ENCODE data around the gene MEST. TPM values are rescaled to one million over a fixed set of nuclear protein-coding genes. Genes with fewer than 3 reads are reported as not detected.

MEST gene
- total RNA-seq, 4 donors from 2014 or later = 1.4 to 2.3 (median 1.7) TPM

- no peaks in the 10 kb centered on the region for H3K36me3 ChIP-seq
- intact Hi-C loops (cut with DNase I; ENCODE audit: low total_unique reads) (no loop called here), in situ Hi-C loops (cut with MboI; ENCODE audit: low sequenced_read_pairs in 4 of 4) (no loop called here)
- H3K9me3 ChIP-seq = no peaks in the 10 kb centered on the region
- no peak overlapping the region for H3K4me3 ChIP-seq
- TF ChIP-seq CTCF (IDR thresholded peaks at IDR 0.05 in 4 of 5, conservative IDR thresholded peaks at IDR 0.05 in 1 of 5) (no peak), POLR2A (IDR thresholded peaks at IDR 0.05) (no peak)
- no peak for DNase-seq
- no peaks in the 10 kb centered on the region for H3K4me1 ChIP-seq
- no peak for ATAC-seq
- no peaks in the 10 kb centered on the region for H3K27me3 ChIP-seq
- no peak overlapping the region for H3K27ac ChIP-seq
These were observed 30.6 kb upstream of the MEST start for GRCh38 chr7:130461272-130461671.

- in situ Hi-C loops (cut with MboI; ENCODE audit: low sequenced_read_pairs in 4 of 4) = no loop called here
These were observed 28.1 kb upstream of the MEST start for GRCh38 chr7:130463553-130464434.

GRCh38 chr7:130468612-130469011 lies 23.3 kb upstream of the MEST start:
- intact Hi-C loops (cut with DNase I; ENCODE audit: low total_unique reads) (no loop called here), in situ Hi-C loops (cut with MboI; ENCODE audit: low sequenced_read_pairs in 4 of 4) (no loop called here)
- no peaks in the 10 kb centered on the region for H3K9me3 ChIP-seq
- no peaks in the 10 kb centered on the region for H3K36me3 ChIP-seq
- no peak overlapping the region for H3K27ac ChIP-seq
- TF ChIP-seq POLR2A (IDR thresholded peaks at IDR 0.05) (no peak), CTCF (IDR thresholded peaks at IDR 0.05 in 4 of 5, conservative IDR thresholded peaks at IDR 0.05 in 1 of 5) (no peak)
- no peaks in the 10 kb centered on the region for H3K4me1 ChIP-seq
- ATAC-seq (no peak), DNase-seq (no peak)
- no peaks in the 10 kb centered on the region for H3K27me3 ChIP-seq
- no peak overlapping the region for H3K4me3 ChIP-seq

More at GRCh38 chr7:130463553-130464434, 28.1 kb upstream of the MEST start:
- intact Hi-C loops (cut with DNase I; ENCODE audit: low total_unique reads) = no loop called here
- Histone ChIP-seq H3K27me3 (no peaks in the 10 kb centered on the region), H3K9me3 (no peaks in the 10 kb centered on the region), H3K27ac (no peak overlapping the region), H3K36me3 (no peaks in the 10 kb centered on the region), H3K4me1 (no peaks in the 10 kb centered on the region), H3K4me3 (no peak overlapping the region)
- DNase-seq = no peak
- no peak for ATAC-seq
- TF ChIP-seq POLR2A (IDR thresholded peaks at IDR 0.05) = no peak
- TF ChIP-seq CTCF (IDR thresholded peaks at IDR 0.05 in 4 of 5, conservative IDR thresholded peaks at IDR 0.05 in 1 of 5) = no peak

GRCh38 chr7:130471974-130472373 lies 19.9 kb upstream of the MEST start:
- no peak overlapping the region for H3K27ac ChIP-seq
- no peak for ATAC-seq
- H3K36me3 ChIP-seq = no peaks in the 10 kb centered on the region
- intact Hi-C loops (cut with DNase I; ENCODE audit: low total_unique reads) (no loop called here), in situ Hi-C loops (cut with MboI; ENCODE audit: low sequenced_read_pairs in 4 of 4) (no loop called here)
- DNase-seq = no peak
- H3K27me3 ChIP-seq = no peaks in the 10 kb centered on the region
- no peaks in the 10 kb centered on the region for H3K9me3 ChIP-seq
- no peaks in the 10 kb centered on the region for H3K4me1 ChIP-seq
- TF ChIP-seq POLR2A (IDR thresholded peaks at IDR 0.05) = no peak
- TF ChIP-seq CTCF (IDR thresholded peaks at IDR 0.05 in 4 of 5, conservative IDR thresholded peaks at IDR 0.05 in 1 of 5) = no peak
- no peak overlapping the region for H3K4me3 ChIP-seq
